Measurements from ENCODE around the gene GLP2R.

GLP2R gene

DNA sequence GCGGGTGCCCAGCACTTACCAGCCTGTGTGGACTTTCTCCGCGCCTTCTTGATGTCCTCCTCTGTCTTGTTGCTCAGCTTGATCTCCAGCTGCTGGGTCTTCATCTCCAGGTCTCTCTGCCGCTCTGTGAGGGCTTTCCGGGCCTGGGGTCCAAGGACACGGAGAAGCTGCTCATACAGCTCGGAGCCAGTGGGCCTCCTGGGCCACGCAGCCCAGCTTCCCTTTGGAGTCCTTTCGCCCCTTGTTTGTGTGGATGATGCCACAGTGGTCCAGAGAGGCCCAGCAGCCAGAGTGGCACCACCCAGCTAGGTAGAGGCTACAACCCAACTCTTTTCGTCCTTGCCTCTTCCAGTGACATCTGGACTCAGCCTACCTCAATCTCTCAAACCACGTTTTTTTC, 99.7 kb downstream of the GLP2R start:
- DNase-seq (ENCODE audit: low read depth): no peak

- no peak for DNase-seq (ENCODE audit: low read depth)
These were observed 100.6 kb downstream of the GLP2R start for GRCh38 chr17:9926150-9926804.

DNA sequence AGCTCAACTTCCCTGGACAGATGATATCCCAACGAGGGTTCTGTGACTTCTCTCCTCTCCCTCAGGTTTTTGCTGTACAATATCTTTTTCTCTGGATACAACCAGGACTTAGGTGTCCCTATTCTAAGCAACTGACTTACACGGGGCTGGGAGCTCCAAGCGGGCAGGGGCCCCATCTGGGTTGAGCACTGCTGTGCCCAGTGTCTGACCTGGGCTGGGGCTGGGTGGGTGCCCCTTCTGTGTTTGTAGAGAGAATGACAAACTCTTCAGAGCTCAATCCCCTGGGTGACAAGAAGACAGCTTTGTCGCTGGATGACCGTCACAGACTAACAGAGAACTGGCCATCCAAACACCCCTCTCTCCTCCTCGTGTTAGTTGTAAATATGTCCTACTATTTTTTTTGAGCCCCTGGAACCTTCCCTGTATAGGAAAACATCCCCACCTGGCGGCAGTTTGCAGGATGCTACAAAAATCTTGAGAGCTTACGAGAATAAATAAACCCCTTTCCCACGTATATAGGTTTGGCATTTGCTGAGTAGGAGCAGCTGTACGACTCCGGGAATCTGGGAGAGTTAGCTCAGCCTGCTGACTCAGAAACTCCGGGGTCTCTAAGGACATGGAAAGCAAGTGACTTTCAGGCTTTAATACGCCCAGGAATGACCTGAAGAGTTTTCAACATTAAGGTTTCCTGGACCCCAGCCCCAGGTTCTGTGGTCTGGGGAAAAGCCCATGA, 103.0 kb downstream of the GLP2R start:
- no peak for DNase-seq (ENCODE audit: low read depth)

- DNase-seq (ENCODE audit: low read depth): no peak
These were observed 104.1 kb downstream of the GLP2R start for GRCh38 chr17:9929871-9930270.

- DNase-seq (ENCODE audit: low read depth): no peak
These were observed 105.5 kb downstream of the GLP2R start for GRCh38 chr17:9931144-9931741.

DNA sequence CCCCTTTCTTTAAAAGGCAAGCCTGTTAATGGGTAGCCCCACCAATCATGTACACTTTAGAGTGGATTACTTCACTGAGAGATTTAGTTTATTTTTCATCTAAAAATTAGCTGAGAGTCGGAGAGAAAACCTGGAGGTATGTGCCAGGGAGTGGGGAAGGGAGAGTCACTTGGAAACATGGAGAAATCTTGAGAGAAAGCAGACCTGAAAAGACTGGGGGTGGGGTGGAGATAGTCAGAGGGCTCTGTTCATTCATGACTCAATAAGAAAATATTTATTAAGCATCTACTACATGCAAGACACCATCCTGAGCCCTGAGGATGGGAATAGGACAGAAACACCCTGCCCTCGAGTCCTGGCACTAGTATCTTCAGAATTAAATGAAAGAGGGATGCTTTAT, 106.8 kb downstream of the GLP2R start:
- no peak for DNase-seq (ENCODE audit: low read depth)

DNA sequence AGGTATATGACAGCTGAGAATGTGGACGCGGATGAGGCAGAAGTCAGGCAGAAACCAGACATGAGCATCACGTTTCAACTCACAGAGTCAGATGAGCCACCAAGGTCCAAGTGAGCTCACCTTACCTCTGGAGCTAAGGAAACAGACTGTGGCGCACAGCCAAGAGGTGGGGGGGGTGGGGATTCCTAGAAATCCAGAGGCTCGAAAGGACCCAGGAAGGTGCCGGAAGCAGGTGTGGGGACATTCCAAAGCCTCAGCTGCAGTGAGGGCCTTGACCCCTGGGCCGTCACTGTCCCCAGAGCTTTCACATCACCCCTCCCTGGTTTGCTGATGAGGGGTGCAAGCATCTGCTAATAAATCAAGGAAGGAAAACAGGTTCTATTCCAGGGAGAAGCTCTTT, 108.6 kb downstream of the GLP2R start:
- no peak for DNase-seq (ENCODE audit: low read depth)

- no peak for DNase-seq (ENCODE audit: low read depth)
These were observed 109.7 kb downstream of the GLP2R start for GRCh38 chr17:9935408-9935807.

DNA sequence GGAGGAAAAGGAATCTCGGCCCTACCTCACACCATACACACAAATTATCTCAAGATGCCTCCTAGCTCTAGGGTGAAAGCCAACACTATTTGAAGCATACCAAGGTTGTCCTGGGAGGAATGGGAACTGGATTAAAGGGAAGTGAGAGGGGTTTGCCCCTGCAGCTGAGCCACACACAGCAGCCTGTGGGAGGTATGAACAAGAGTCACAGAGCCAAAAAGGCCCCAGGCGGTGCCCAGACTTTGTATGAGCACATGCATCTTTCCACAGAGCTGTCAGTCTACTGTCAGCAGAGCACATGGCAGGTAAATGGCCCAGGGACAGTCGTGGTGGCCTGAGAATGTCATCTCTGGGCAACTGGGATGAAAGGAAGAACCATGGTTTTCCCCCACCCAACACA, 110.4 kb downstream of the GLP2R start:
- no peak for DNase-seq (ENCODE audit: low read depth)

DNA sequence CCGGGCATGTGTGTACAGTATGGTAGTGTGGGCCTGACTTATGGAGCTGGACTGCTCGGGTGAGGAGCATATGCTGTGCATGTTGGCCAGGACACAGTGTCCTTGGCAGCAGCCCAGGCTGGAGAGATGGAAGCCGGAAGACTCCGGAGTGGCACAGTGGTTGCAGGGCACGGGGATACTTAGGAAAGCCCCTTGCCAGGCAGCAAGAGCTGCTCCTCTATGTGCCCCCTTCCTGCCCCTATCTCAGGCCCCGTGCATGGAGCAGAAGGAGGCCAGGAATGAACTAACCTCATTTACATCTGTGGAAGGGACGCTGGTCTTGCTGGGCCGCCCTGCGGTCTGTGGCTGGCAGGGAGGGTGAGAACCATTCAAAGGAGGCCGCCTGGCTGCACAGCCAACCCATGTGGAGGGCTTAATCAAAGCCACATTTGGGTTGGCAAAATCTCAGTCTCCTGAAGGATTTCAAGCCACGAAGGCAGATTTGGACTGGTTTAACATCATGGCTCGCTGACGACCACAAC, 111.6 kb downstream of the GLP2R start:
- DNase-seq (ENCODE audit: low read depth): no peak

GRCh38 chr17:9937901-9938300, 112.2 kb downstream of the GLP2R start:
- DNase-seq (ENCODE audit: low read depth): no peak

DNA sequence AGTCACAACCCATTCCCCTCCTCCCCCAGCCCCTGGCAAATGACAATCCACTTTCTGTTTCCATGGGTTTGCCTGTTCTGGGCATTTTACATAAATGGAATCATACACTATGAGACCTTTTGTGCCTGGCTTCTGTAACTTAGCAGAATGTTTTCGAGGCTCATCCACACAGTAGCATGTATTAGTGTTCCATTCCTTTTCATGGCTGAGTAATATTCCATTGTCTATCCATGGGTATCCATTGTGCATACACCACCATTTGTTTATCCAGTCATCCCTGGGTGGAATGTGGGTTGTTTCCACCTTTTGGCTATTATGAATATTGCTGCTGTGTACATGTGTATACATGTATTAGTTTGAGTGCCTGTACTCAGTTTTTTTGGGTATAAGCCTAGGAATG, 113.0 kb downstream of the GLP2R start:
- DNase-seq (ENCODE audit: low read depth): no peak

DNA sequence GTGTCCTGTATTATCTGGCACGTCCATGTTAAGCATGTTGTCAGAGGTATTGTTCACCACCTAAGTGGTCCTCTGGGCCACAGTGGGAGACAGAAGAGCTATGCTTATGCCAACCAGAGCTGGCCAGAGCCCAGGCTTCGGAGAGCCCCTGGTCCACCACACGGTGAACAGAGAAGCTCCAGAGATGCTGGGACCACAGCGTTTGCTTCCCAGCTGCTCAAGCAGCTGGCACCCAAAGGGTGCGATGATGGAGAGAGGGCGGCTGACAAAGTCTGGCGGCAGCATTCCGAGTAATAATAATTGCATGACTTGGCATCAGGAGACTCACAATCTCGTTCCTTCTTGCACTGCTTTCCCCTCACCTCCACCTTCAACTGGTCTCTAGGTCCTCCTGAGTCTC, 115.1 kb downstream of the GLP2R start:
- no peak for DNase-seq (ENCODE audit: low read depth)

DNA sequence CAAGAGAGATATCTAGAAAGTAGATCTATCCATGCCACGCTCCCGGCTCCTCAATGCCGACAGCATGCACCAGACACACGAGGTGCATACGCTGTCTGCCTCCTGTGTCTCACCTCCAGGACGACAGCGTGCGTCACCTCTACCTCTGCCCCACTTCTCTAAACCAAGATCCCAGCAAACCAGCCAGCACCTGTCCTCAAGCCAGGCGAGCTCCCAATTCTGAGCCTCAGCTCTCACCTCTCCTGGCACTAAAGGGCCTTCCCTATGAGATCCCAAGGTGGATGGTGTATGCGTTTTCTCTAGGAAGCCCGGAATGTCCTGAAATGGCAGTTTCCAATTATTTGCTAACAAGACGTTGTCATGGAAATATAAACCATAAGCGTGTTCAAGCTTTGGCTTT, 115.6 kb downstream of the GLP2R start:
- DNase-seq (ENCODE audit: low read depth): no peak
